ENCODE results near the gene TPK1.

- no peak for TF ChIP-seq CTCF (IDR thresholded peaks at IDR 0.05; ENCODE audit: low read depth, low read length, poor library complexity, severe bottlenecking)
- TF ChIP-seq EZH2phosphoT487 (IDR thresholded peaks at IDR 0.05; ENCODE audit: borderline replicate concordance, low read length) = no peak
Measured at GRCh38 chr7:144547888-144548287, 288.0 kb downstream of the TPK1 start.

All from DOHH2 (cell line).